ENCODE data around the gene OR4X2. TPM values are rescaled to one million over a fixed set of nuclear protein-coding genes. Genes with fewer than 3 reads are reported as not detected.

The OR4X2 gene
- total and polyA plus RNA-seq, 2 of the 4 experiments (the other 2 are of a cell fraction): not detected

GRCh38 chr11:48270621-48271020, 25.7 kb downstream of the OR4X2 start:
- no peak overlapping the region for H2BK120ac ChIP-seq (ENCODE audit: low read depth, low read length)
- H2AK5ac ChIP-seq (ENCODE audit: low read depth, low read length): no peak overlapping the region
- H3K36me3 ChIP-seq (ENCODE audit: control insufficient read depth, insufficient read depth, low read length): no peaks in the 10 kb centered on the region
- H2AK9ac ChIP-seq (replicated peaks; ENCODE audit: low read depth, low read length, poor library complexity): no peak overlapping the region
- no peak overlapping the region for H4K91ac ChIP-seq (ENCODE audit: insufficient read depth, low read depth, low read length)
- no peaks in the 10 kb centered on the region for H3K9me3 ChIP-seq (ENCODE audit: control insufficient read depth, insufficient read depth, low read length)
- H3K18ac ChIP-seq (ENCODE audit: low read depth, low read length): no peak overlapping the region
- no peak overlapping the region for H3K23ac ChIP-seq (ENCODE audit: low read depth, low read length)
- ChIA-PET CTCF (no interaction called here), POLR2A (ENCODE audit: unreplicated experiment) (no interaction called here)
- no peak overlapping the region for H4K5ac ChIP-seq (ENCODE audit: low read depth, low read length)
- H2BK15ac ChIP-seq (ENCODE audit: low read depth, low read length): no peak overlapping the region
- no peaks in the 10 kb centered on the region for H4K20me1 ChIP-seq (ENCODE audit: insufficient read depth, low read length)
- DNase-seq (no peak), ATAC-seq (ENCODE audit: low read depth) (no peak)
- in situ Hi-C loops (cut with MboI; ENCODE audit: low sequenced_read_pairs): no loop called here
- no peaks in the 10 kb centered on the region for H3K27me3 ChIP-seq (ENCODE audit: control insufficient read depth, insufficient read depth, low read length)
- no peak overlapping the region for H3K14ac ChIP-seq (replicated peaks; ENCODE audit: low read depth, low read length)
- intact Hi-C loops (cut with micrococcal nuclease): no loop called here
- no peaks in the 10 kb centered on the region for H3K79me1 ChIP-seq (ENCODE audit: low read depth in 1 of 2, low read length in 2 of 2)
- 0% methylated on average over 1 of the region's 3 CpGs; no CpG with 5 or more reads in 1 of the 2 experiments for WGBS, 2 experiments (ENCODE audit: extremely low coverage in 2 of 2, insufficient read length in 1 of 2)
- no peak overlapping the region for H3K27ac ChIP-seq (ENCODE audit: insufficient read depth, low read length)
- no peak overlapping the region for H3K9ac ChIP-seq (ENCODE audit: low read depth, low read length)
- H3K56ac ChIP-seq (ENCODE audit: extremely low read depth, insufficient read depth, low read length): no peak overlapping the region
- no peaks in the 10 kb centered on the region for H3K9me1 ChIP-seq (ENCODE audit: insufficient read depth, low read length)
- no peak overlapping the region for H2BK20ac ChIP-seq (ENCODE audit: low read depth, low read length)
- TF ChIP-seq MAZ (IDR thresholded peaks at IDR 0.05; ENCODE audit: borderline replicate concordance, low read depth, low read length) (no peak), ELK1 (IDR thresholded peaks at IDR 0.05; ENCODE audit: borderline replicate concordance, low read depth, low read length) (no peak), RAD21 (IDR thresholded peaks at IDR 0.05; ENCODE audit: low read length) (no peak), RFX5 (IDR thresholded peaks at IDR 0.05; ENCODE audit: low read depth, low read length) (no peak), SMC3 (IDR thresholded peaks at IDR 0.05; ENCODE audit: low read depth, low read length) (no peak), NFE2L2 (IDR thresholded peaks at IDR 0.05; ENCODE audit: low read depth, low read length) (no peak), FOS (IDR thresholded peaks at IDR 0.05; ENCODE audit: low read depth, low read length) (no peak), MAFK (IDR thresholded peaks at IDR 0.05; ENCODE audit: low read depth, low read length) (no peak), MXI1 (IDR thresholded peaks at IDR 0.05; ENCODE audit: borderline replicate concordance, low read depth, low read length) (no peak), BHLHE40 (IDR thresholded peaks at IDR 0.05; ENCODE audit: low read depth, low read length) (no peak)
- H3K4me3 ChIP-seq (ENCODE audit: insufficient read depth, low read depth, low read length): no peak overlapping the region
- H2AFZ ChIP-seq (replicated peaks; ENCODE audit: low read length, poor library complexity): no peak overlapping the region
- no TSS peak for BruUV-seq (replicated peaks)
- no peak overlapping the region for H4K8ac ChIP-seq (ENCODE audit: low read depth in 2 of 2, low read length in 2 of 2)
- dilution Hi-C loops (cut with HindIII; ENCODE audit: low sequenced_read_pairs, unreplicated experiment): no loop called here
- H3K4ac ChIP-seq (ENCODE audit: low read depth, low read length): no peak overlapping the region
- H3K4me2 ChIP-seq (ENCODE audit: low read depth, low read length): no peak overlapping the region
- H3K4me1 ChIP-seq (ENCODE audit: control insufficient read depth, insufficient read depth, low read length): no peaks in the 10 kb centered on the region
- no peak overlapping the region for H2BK5ac ChIP-seq (ENCODE audit: low read depth, low read length, poor library complexity, severe bottlenecking)

Data from IMR-90 (cell line).